Breast epithelium (tissue), 3 donors: ENCODE measurements around the gene ACACA.

Source experiments
- POLR2A ChIP-seq: fragments of 450-650 bp; IDR thresholded peaks from one replicate; pipeline ENCODE4 v1.6.1; 2016; ENCODE audit warnings: antibody characterized with exemption, mild to moderate bottlenecking, moderate library complexity
- TF ChIP-seq, protein P1 (sequence below), 3 donors: fragments of 450-650 bp; IDR thresholded peaks; one replicate each; pipeline ENCODE4 v1.5.1; 2016 to 2017; ENCODE audit warnings: antibody characterized with exemption in 3 of 3, mild to moderate bottlenecking in 3 of 3, moderate library complexity in 3 of 3

DNA sequence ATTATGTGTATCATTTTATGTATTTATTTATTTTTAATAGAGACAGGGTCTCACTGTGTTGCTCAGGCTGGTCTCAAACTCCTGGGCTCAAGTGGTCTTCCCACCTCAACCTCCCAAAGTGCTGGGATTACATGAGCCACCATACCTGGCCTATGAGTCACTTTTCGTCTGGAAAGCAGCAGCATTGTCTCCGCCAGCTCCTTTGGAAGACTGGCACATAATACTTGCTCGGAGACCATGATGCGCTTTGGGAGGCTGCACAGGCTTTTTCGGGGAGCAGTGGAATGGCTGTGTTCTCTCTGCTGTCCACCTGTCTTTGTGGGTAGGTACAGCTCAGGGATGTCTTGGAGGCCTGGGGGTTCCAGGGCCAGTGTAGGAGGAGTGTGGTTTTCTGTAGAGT is 355.7 kb downstream of the ACACA start:
- TF ChIP-seq, protein P1, sequence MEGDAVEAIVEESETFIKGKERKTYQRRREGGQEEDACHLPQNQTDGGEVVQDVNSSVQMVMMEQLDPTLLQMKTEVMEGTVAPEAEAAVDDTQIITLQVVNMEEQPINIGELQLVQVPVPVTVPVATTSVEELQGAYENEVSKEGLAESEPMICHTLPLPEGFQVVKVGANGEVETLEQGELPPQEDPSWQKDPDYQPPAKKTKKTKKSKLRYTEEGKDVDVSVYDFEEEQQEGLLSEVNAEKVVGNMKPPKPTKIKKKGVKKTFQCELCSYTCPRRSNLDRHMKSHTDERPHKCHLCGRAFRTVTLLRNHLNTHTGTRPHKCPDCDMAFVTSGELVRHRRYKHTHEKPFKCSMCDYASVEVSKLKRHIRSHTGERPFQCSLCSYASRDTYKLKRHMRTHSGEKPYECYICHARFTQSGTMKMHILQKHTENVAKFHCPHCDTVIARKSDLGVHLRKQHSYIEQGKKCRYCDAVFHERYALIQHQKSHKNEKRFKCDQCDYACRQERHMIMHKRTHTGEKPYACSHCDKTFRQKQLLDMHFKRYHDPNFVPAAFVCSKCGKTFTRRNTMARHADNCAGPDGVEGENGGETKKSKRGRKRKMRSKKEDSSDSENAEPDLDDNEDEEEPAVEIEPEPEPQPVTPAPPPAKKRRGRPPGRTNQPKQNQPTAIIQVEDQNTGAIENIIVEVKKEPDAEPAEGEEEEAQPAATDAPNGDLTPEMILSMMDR (IDR thresholded peaks at IDR 0.05): no peak
- TF ChIP-seq POLR2A: no peak
